Memory B cell (primary cell): ENCODE data around the gene MTSS2.

ENCODE experiments used
- ATAC-seq: fragments of 150-1000 bp; cut with Tn5 transposase; 2 replicates; pipeline ENCODE4 v1.10.0; 2021; ENCODE audit warnings: low read depth, mild to moderate bottlenecking, moderate library complexity
- DNase-seq, 2 donors: peaks; one replicate each; pipeline ENCODE4 v3.0.0; 2022; ENCODE audit warnings: low spot score in 2 of 2
- H3K27ac Mint-ChIP-seq: one replicate; pipeline ENCODE4 v1.8.0; 2022; ENCODE audit warnings: mild to moderate bottlenecking, moderate library complexity, mixed read lengths
- H3K27me3 Mint-ChIP-seq: one replicate; pipeline ENCODE4 v1.8.0; 2022; ENCODE audit warnings: mixed read lengths
- H3K36me3 Mint-ChIP-seq: one replicate; pipeline ENCODE4 v1.8.0; 2022; ENCODE audit warnings: mild to moderate bottlenecking, mixed read lengths
- H3K4me1 Mint-ChIP-seq: one replicate; pipeline ENCODE4 v1.8.0; 2022; ENCODE audit warnings: mixed read lengths
- H3K4me3 Mint-ChIP-seq: one replicate; pipeline ENCODE4 v1.8.0; 2022; ENCODE audit warnings: mild to moderate bottlenecking, moderate library complexity, mixed read lengths
- H3K9me3 Mint-ChIP-seq: one replicate; pipeline ENCODE4 v1.8.0; 2022; ENCODE audit warnings: mixed read lengths

Gene MTSS2

DNA sequence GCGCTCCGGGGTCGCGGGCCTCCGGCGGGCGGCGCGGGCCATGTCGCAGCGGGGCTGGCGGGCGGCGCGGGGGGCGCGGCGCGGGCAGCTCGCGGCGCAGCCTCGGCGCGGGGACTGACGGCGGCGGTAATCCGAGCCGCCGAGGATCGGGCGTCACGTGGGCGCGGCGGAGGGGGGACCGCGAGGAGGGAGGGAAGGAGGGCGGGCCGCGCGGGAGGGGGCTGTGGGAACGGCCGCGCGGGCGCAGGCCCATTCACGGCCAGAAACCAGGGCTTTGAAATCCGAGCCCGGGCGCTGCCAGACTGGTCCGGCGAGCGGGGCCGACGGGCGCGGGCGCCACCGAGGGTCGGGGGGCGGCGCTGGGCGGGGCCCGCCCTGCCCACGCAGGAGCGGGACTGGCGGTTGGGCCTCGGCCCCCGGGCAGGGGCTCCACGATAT lies at the start of gene MTSS2:
Gene MTSS2 (minus strand): TSS at position 116 of the 438 bp plus-strand sequence. CDS start 262 bp downstream, outside the sequence.
- H3K9me3 Mint-ChIP-seq = no peaks in the 10 kb centered on the region
- H3K27ac Mint-ChIP-seq = no peak within 1 kb of the TSS
- H3K27me3 Mint-ChIP-seq = peaks cover 7% of the 10 kb centered on the region
- peak within 1 kb of the TSS; percentile 25 for H3K4me3 Mint-ChIP-seq
- DNase-seq = no peak
- peaks cover 5% of the 10 kb centered on the region for H3K36me3 Mint-ChIP-seq
- peak; percentile 44 for ATAC-seq
- H3K4me1 Mint-ChIP-seq = peaks cover 6% of the 10 kb centered on the region

GRCh38 chr16:70735141-70735979 lies 49.5 kb upstream of the MTSS2 start:
- Mint-ChIP-seq H3K4me3 (no peak overlapping the region), H3K27ac (no peak overlapping the region), H3K4me1 (peaks cover 10% of the 10 kb centered on the region), H3K36me3 (peaks cover 30% of the 10 kb centered on the region), H3K9me3 (no peaks in the 10 kb centered on the region), H3K27me3 (no peaks in the 10 kb centered on the region)
- ATAC-seq = no peak
- DNase-seq = no peak

DNA sequence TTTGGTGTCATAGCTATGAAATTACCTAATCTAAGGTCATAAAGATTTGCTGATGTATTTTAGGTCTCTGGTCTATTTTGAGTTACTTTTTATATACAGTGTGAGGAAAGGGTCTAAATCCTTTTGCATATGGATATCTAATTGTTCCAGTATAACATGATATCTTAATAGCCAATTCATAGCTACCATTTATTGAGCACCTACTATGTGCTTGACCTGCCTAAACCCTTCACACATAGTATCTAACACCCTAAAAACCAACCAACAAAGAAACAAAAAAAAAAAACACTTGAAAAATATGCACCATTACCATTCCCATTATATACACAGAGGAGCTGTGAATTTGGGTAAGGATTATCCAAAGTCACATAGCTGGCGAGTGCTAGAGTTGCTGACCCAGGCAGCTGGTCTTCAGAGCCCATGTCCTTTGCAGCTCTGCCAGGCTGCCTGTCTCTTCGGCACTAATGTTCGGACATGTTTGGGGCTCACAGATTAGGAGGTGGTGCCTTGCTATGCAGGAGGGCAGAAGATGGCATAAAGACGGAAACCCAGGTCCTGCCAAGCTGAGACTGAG lies 48.8 kb upstream of the MTSS2 start:
- no peak overlapping the region for H3K27ac Mint-ChIP-seq
- no peak for ATAC-seq

GRCh38 chr16:70730944-70731343 lies 45.1 kb upstream of the MTSS2 start:
- Mint-ChIP-seq H3K27ac (no peak overlapping the region), H3K9me3 (no peaks in the 10 kb centered on the region), H3K27me3 (no peaks in the 10 kb centered on the region), H3K36me3 (peaks cover 28% of the 10 kb centered on the region), H3K4me1 (no peaks in the 10 kb centered on the region), H3K4me3 (no peak overlapping the region)
- no peak for ATAC-seq
- no peak for DNase-seq

More for the DNA sequence above, 48.8 kb upstream of the MTSS2 start:
- DNase-seq = no peak
- Mint-ChIP-seq H3K36me3 (peaks cover 33% of the 10 kb centered on the region), H3K4me3 (no peak overlapping the region), H3K9me3 (no peaks in the 10 kb centered on the region), H3K27me3 (no peaks in the 10 kb centered on the region), H3K4me1 (peaks cover 10% of the 10 kb centered on the region)

DNA sequence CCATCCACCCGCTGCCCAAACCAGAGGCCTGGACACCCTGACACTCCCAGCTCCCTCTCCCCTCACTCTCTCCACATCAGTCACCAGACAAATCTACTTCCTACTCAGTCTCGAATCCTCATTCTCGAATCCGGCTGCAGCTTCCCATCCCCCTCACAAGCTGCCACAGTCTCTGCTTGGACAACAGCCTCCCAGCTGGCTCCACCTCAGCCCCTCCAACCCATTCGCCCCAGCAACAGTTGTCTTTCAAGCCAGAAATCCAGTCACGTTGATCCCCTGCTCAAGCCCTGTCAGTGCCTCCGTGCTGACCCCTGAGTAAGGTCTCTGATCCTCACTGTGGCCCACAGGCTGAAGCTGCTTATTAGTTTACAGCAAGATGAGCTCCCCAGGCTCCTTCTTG lies 44.2 kb upstream of the MTSS2 start:
- Mint-ChIP-seq H3K36me3 (peaks cover 28% of the 10 kb centered on the region), H3K27ac (no peak overlapping the region)

DNA sequence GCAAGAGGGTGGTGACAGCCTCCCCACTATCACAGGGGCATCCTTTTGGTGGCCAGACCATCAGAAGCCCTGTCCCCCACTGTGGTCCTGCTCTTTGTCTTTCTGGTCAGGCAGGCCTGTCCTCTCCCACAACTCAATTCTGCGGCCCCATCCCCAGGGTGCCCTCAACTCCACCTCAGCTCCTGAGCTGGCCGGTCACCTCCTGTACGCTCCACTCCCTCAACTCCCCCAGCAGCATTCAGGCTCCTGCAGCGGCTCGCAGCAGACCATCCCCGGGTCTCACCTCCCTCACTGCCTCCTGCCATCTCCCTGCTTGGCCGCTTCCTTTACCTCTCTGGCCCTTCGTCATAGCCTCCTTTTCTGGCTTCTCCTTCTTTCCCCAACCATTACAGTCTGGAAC lies 43.4 kb upstream of the MTSS2 start:
- Mint-ChIP-seq H3K27me3 (no peaks in the 10 kb centered on the region), H3K27ac (no peak overlapping the region), H3K36me3 (peaks cover 24% of the 10 kb centered on the region), H3K4me1 (no peaks in the 10 kb centered on the region), H3K9me3 (no peaks in the 10 kb centered on the region), H3K4me3 (no peak overlapping the region)
- ATAC-seq (no peak), DNase-seq (no peak)

More for the DNA sequence above, 44.2 kb upstream of the MTSS2 start:
- no peak for ATAC-seq
- no peak for DNase-seq
- H3K4me1 Mint-ChIP-seq = no peaks in the 10 kb centered on the region
- H3K4me3 Mint-ChIP-seq = no peak overlapping the region
- H3K27me3 Mint-ChIP-seq = no peaks in the 10 kb centered on the region
- no peaks in the 10 kb centered on the region for H3K9me3 Mint-ChIP-seq

- ATAC-seq = no peak
- H3K36me3 Mint-ChIP-seq = peaks cover 22% of the 10 kb centered on the region
- H3K27me3 Mint-ChIP-seq = no peaks in the 10 kb centered on the region
- H3K9me3 Mint-ChIP-seq = no peaks in the 10 kb centered on the region
- H3K4me3 Mint-ChIP-seq = no peak overlapping the region
- no peaks in the 10 kb centered on the region for H3K4me1 Mint-ChIP-seq
- DNase-seq = no peak
- no peak overlapping the region for H3K27ac Mint-ChIP-seq
Measured at GRCh38 chr16:70728150-70728549, 42.3 kb upstream of the MTSS2 start.

- no peaks in the 10 kb centered on the region for H3K9me3 Mint-ChIP-seq
- ATAC-seq (no peak), DNase-seq (no peak)
- H3K4me1 Mint-ChIP-seq = no peaks in the 10 kb centered on the region
- no peaks in the 10 kb centered on the region for H3K27me3 Mint-ChIP-seq
- H3K4me3 Mint-ChIP-seq = no peak overlapping the region
- H3K27ac Mint-ChIP-seq = no peak overlapping the region
- H3K36me3 Mint-ChIP-seq = peaks cover 25% of the 10 kb centered on the region
Measured at GRCh38 chr16:70726892-70727361, 41.1 kb upstream of the MTSS2 start.

DNA sequence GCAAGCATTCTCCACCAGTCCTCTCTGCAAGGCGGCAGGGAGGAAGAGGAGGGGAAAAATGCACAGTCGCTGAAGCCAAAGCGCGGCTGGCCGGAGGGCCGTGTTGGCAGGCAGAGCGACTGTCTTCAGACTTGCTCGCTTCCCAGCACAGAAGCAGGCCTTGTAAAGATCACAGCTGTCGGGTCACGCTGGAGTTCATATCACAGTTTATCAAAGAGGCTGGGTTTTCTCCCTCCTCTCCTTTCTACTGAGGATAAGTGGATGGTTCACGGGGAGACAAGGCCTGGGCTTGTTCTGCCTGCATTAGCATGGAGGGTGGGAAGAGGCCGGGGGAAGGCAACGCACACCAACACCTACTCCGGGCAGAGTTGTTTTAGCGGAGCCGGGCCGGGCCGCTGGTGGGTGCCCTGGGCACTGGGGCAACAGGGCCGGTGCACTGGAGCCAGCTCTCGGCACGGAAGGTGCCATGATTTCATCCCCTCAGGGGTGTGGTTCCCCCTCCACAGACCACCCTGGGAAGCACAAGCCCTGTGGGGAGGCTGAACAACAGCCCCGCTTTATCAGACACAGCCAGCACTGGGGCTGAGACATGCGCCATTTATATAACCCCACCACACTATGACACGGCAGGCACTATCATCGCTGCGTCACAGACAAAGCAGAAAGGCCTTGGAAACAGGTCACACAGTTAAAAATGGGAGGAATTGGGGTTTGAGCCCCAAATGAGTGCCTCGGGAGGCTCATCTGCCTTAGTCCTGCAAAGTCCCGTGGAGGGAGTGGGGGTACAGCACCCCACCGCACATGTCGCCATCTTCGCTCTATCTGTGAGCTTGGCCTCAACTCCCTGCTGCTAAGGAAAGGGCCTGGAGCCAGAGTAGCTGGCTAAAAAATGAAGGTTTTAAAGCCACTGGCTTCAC lies 40.3 kb upstream of the MTSS2 start:
- no peak overlapping the region for H3K27ac Mint-ChIP-seq
- no peaks in the 10 kb centered on the region for H3K27me3 Mint-ChIP-seq
- H3K4me1 Mint-ChIP-seq = no peaks in the 10 kb centered on the region
- peaks cover 26% of the 10 kb centered on the region for H3K36me3 Mint-ChIP-seq
- ATAC-seq (no peak), DNase-seq (no peak)
- no peak overlapping the region for H3K4me3 Mint-ChIP-seq
- peaks cover 1% of the 10 kb centered on the region for H3K9me3 Mint-ChIP-seq

GRCh38 chr16:70725024-70725911 lies 39.4 kb upstream of the MTSS2 start:
- peaks cover 31% of the 10 kb centered on the region for H3K36me3 Mint-ChIP-seq
- no peak for DNase-seq
- no peaks in the 10 kb centered on the region for H3K4me1 Mint-ChIP-seq
- no peaks in the 10 kb centered on the region for H3K27me3 Mint-ChIP-seq
- H3K9me3 Mint-ChIP-seq = peaks cover 4% of the 10 kb centered on the region
- no peak overlapping the region for H3K4me3 Mint-ChIP-seq
- ATAC-seq = no peak
- H3K27ac Mint-ChIP-seq = no peak overlapping the region

- peaks cover 34% of the 10 kb centered on the region for H3K36me3 Mint-ChIP-seq
- DNase-seq = no peak
- no peaks in the 10 kb centered on the region for H3K4me1 Mint-ChIP-seq
- no peak for ATAC-seq
- peaks cover 4% of the 10 kb centered on the region for H3K9me3 Mint-ChIP-seq
- H3K27me3 Mint-ChIP-seq = no peaks in the 10 kb centered on the region
- no peak overlapping the region for H3K4me3 Mint-ChIP-seq
- H3K27ac Mint-ChIP-seq = no peak overlapping the region
Measured at GRCh38 chr16:70724146-70725023, 38.5 kb upstream of the MTSS2 start.

GRCh38 chr16:70723740-70724145 lies 37.9 kb upstream of the MTSS2 start:
- Mint-ChIP-seq H3K4me1 (no peaks in the 10 kb centered on the region), H3K4me3 (no peak overlapping the region), H3K9me3 (peaks cover 4% of the 10 kb centered on the region), H3K36me3 (peaks cover 34% of the 10 kb centered on the region), H3K27me3 (no peaks in the 10 kb centered on the region), H3K27ac (no peak overlapping the region)
- ATAC-seq = no peak
- DNase-seq = no peak
